ENCODE data around the gene ZDHHC9.

Gene ZDHHC9

GRCh38 chrX:129830494-129830893 is 13.2 kb downstream of the ZDHHC9 start:
- TF ChIP-seq CTCF (IDR thresholded peaks at IDR 0.05) (no peak), ZFX (IDR thresholded peaks at IDR 0.05; ENCODE audit: borderline replicate concordance) (no peak)
- no peak overlapping the region for H3K27ac ChIP-seq

DNA sequence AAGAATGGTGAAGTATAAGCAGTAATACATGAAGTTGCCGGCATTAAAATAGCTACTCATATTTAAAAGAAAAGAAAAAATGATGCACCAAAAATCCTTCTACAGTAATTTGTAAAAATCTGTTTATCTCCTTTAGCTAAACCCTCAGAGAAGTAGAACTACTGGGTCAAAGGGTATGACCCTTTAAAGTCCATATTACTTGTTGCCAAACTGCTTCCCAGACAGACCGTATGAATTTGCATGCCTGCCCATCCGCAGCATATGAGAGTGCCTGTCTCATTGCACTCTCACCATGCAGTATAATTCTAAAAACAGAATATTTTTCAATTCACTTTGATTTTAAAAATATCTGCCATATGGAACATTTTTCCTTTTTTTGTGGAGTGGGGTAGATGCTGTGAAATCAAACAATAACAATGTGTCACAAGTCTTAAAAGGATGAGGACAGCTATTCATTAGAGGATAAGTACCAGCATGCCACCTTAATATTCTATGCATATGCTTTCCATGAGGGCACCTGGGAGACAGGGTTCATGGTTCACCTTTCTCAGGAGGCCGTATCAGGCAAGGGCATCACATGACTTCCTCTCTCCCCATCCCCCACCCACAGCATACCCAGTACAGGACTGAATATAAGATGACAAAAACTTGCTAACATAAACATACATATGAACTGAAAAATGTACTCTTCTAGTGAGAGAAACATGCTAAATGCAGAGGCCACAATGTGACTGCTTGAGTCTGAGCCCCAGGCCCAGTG is 17.8 kb downstream of the ZDHHC9 start:
- TF ChIP-seq ZFX (IDR thresholded peaks at IDR 0.05; ENCODE audit: borderline replicate concordance): no peak
- TF ChIP-seq CTCF (IDR thresholded peaks at IDR 0.05): no peak
- H3K27ac ChIP-seq: peak overlapping the region; percentile 32

GRCh38 chrX:129824620-129825019 is 19.1 kb downstream of the ZDHHC9 start:
- no peak for TF ChIP-seq CTCF (IDR thresholded peaks at IDR 0.05)
- TF ChIP-seq ZFX (IDR thresholded peaks at IDR 0.05; ENCODE audit: borderline replicate concordance): no peak
- H3K27ac ChIP-seq: no peak overlapping the region

DNA sequence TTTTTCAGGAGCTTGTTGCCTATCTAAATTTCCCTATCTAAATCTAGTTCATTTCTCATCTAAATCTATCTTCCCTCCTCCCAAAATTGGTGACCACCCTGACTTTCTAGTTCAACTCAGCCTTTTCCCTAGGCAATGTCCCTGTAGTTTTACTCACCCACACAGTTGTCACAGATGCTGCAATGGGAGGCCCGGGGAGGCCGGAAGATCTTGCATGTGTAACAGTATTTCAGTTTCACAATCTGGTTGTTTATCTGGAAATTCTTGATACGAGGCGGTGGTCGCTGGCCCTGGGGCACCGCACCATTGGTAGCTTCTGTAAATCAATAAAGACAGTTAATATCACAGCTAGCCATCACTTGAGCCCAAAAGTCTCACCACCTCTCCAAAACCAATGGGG is 20.2 kb downstream of the ZDHHC9 start:
- H3K27ac ChIP-seq: no peak overlapping the region
- TF ChIP-seq ZFX (IDR thresholded peaks at IDR 0.05; ENCODE audit: borderline replicate concordance) (no peak), CTCF (IDR thresholded peaks at IDR 0.05) (peak; percentile 14; the same call in 1 of the 2 replicates)

DNA sequence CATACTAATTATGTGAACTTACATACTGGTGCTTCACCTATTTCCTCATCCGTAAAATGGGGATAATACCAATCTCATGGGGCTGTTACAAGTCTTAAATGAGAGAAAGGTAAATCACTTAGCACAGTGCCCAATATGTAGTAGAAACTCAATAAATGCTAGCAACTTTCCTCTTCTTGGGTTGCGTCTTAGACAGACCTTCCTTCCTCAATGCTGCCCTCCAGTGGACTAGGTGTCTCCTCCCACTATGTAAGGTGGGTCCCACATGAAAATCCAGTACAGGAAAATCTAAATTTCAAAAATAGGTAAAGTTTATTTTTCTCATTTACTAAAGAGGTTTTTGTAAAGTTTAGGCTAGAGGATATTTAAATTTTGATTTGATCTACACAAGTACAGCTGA is 20.6 kb downstream of the ZDHHC9 start:
- TF ChIP-seq ZFX (IDR thresholded peaks at IDR 0.05; ENCODE audit: borderline replicate concordance) (no peak), CTCF (IDR thresholded peaks at IDR 0.05) (peak; percentile 68)
- no peak overlapping the region; the same call in 1 of the 2 replicates for H3K27ac ChIP-seq

DNA sequence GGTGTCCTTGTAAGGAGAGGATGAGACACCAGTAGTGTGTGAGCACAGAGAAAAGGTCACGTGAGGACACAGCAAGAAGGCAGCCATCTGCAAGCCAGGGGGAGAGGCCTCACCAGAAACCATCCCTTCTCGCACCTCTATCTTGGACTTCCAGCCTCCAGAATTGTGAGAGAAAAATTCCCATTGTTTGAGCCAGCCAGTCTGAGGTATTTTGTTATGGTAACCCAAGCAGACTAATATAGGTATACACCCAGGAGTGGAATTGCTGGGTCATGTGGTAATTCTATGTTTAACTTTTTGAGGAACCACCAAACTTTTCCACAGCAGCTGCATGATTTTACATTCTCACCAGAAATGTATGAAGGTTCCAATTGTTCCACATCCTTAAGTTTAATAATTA is 25.6 kb downstream of the ZDHHC9 start:
- no peak overlapping the region for H3K27ac ChIP-seq
- TF ChIP-seq CTCF (IDR thresholded peaks at IDR 0.05) (no peak), ZFX (IDR thresholded peaks at IDR 0.05; ENCODE audit: borderline replicate concordance) (no peak)

DNA sequence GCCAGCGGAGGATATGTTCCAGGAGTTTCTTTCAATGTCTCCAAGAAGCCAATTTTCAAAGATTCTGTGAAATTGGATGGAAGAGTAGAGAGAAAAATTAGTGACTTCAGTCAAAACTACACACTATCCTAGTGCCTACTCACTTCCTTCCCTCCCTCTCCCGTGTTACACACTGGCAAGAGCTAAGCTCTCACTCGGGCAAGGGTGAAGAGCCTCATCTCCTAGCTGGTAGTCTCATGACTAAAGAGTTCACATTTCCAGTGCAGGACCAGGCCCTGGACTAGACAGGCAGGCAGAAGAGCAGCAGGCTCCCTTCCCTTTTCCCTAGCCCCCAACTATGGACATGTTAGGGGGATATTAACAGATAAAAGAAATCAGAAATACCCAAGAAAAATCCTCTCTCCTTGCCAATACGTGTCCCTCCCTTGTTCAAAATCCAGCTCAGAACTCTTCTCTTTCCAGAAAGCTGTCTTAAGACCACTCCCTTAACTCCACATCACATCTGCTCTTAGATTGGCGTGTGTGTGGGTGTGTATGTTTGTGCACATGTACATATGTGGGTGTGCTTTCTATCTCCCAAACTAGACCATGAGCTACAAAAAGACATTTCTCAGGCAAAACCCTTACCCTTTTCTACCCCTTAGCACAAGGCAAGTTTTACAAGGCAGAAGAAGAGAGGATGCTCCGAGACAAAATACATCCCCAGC is 29.9 kb downstream of the ZDHHC9 start:
- TF ChIP-seq ZFX (IDR thresholded peaks at IDR 0.05; ENCODE audit: borderline replicate concordance): no peak
- H3K27ac ChIP-seq: no peak overlapping the region

Measured in 22Rv1 (cell line).